Panc1 (cell line): Measurements from ENCODE around the gene KAT2B. TPM values are rescaled to one million over a fixed set of nuclear protein-coding genes. Genes with fewer than 3 reads are reported as not detected.

Source experiments
- ATAC-seq: fragments of 200-7000 bp; cut with Tn5 transposase; 2 replicates; pipeline ENCODE4 v1.9.1; 2020; ENCODE audit warnings: mild to moderate bottlenecking, moderate library complexity
- BruUV-seq: library from RNA; stranded (reverse); fragments of 400-500 nt; replicated peaks from 2 replicates; lab custom pipeline; 2021; lab: Mats Ljungman, UMichigan
- CTCF ChIA-PET: fragments of 300-600 bp; sonication (Branson Sonifier 250); formaldehyde crosslinking; loops from one replicate; lab custom pipeline; 2022; ENCODE audit warnings: antibody characterized with exemption; lab: Charles Lee
- POLR2A ChIA-PET: fragments of 300-600 bp; sonication (Branson Sonifier 250); formaldehyde crosslinking; loops from one replicate; lab custom pipeline; 2022; ENCODE audit warnings: antibody characterized with exemption; lab: Charles Lee
- DNase-seq: peaks from one replicate; pipeline ENCODE4 v3.0.0-alpha.2; 2010; ENCODE audit warnings: low read depth, low spot score
- H3K27ac ChIP-seq: 2 replicates; pipeline ENCODE4 v1.5.1; 2011; ENCODE audit warnings: mild to moderate bottlenecking, low read length, inconsistent platforms
- H3K27me3 ChIP-seq: fragments of 200-500 bp; sonication (Bioruptor generic); 2 replicates; pipeline ENCODE4 v1.6.0; 2014; ENCODE audit warnings: low read length, inconsistent platforms; ENCODE audit not compliant: control insufficient read depth, insufficient read depth
- H3K36me3 ChIP-seq: fragments of 200-500 bp; sonication (Bioruptor generic); 2 replicates; pipeline ENCODE4 v1.5.1; 2014; ENCODE audit warnings: inconsistent platforms, mild to moderate bottlenecking, low read length, moderate library complexity; ENCODE audit not compliant: control insufficient read depth, insufficient read depth
- H3K4me1 ChIP-seq: 2 replicates; pipeline ENCODE4 v1.5.1; 2011; ENCODE audit warnings: inconsistent platforms, mild to moderate bottlenecking, low read length, moderate library complexity; ENCODE audit not compliant: control insufficient read depth, insufficient read depth
- H3K4me3 ChIP-seq, 2 experiments: 2 replicates each; pipeline ENCODE4 v1.5.1; 2011 to 2012; ENCODE audit warnings: low read depth in 2 of 2, low read length in 2 of 2, mild to moderate bottlenecking in 2 of 2, inconsistent platforms in 1 of 2, moderate library complexity in 1 of 2
- H3K9me3 ChIP-seq: fragments of 200-500 bp; sonication (Bioruptor generic); 2 replicates; pipeline ENCODE4 v1.5.1; 2014; ENCODE audit warnings: low read depth, mild to moderate bottlenecking, inconsistent platforms, low read length, moderate library complexity; ENCODE audit not compliant: control insufficient read depth, insufficient read depth
- POLR2AphosphoS5 ChIP-seq: IDR thresholded peaks from 2 replicates; pipeline ENCODE4 v1.6.1; 2012; ENCODE audit warnings: mild to moderate bottlenecking, low read depth, low read length, moderate library complexity
- SIN3A ChIP-seq: IDR thresholded peaks from 2 replicates; pipeline ENCODE4 v1.6.1; 2012; ENCODE audit warnings: low read depth, mild to moderate bottlenecking, low read length, moderate library complexity, borderline replicate concordance; ENCODE audit not compliant: insufficient read depth
- TCF7L2 ChIP-seq: IDR thresholded peaks from 2 replicates; pipeline ENCODE4 v1.6.1; 2011; ENCODE audit warnings: mild to moderate bottlenecking, low read depth, low read length, inconsistent platforms
- in situ Hi-C: cut with HindIII; loops from 2 replicates; pipeline ENCODE4 v1.10.0; 2016; ENCODE audit warnings: low sequenced_read_pairs, low pct_unique_long_range_greater_than_20kb
- intact Hi-C: fragments of 100-400 bp; cut with micrococcal nuclease; formaldehyde crosslinking; loops from one replicate; pipeline ENCODE4 v1.10.0; 2022; ENCODE audit not compliant: unreplicated experiment
- total RNA-seq: library from RNA; stranded (reverse); gene quantifications from one replicate; pipeline ENCODE4 v1.2.1, GENCODE V29; 2021; ENCODE audit not compliant: unreplicated experiment
- TF ChIP-seq, protein P1 (sequence below): fragments of 450-650 bp; IDR thresholded peaks from 2 replicates; pipeline ENCODE4 v1.5.1; 2017; ENCODE audit warnings: mild to moderate bottlenecking
- TF ChIP-seq, protein P2 (sequence below), 2 experiments: IDR thresholded peaks; 2 replicates each; pipeline ENCODE4 v1.6.1; 2011 to 2012; ENCODE audit warnings: low read depth in 2 of 2, control low read depth in 1 of 2, low read length in 1 of 2, mild to moderate bottlenecking in 1 of 2, moderate library complexity in 1 of 2; ENCODE audit not compliant: insufficient read depth in 1 of 2

Gene KAT2B
- total RNA-seq, 1 experiment from 2014 or later: 16.4 TPM

DNA sequence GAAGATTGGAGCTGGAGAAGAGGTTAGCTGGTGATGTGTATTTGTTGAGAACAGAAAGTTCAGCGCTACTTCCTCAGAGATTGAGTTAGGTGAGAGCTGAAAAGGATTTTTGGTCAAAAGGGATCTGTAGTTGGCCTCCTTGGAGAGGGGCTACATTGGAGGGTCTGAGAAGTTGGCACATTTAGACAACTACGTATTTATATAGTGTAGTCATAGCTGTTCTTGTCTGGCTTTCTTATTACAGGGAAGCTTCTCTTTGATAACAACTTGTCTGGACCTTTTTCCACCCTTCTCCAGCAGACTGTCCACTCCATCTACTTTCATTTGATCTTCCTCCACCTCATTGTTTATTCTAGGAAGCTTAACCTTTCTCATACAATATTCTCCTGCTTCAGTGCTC lies 43.7 kb downstream of the KAT2B start:
- in situ Hi-C loops (no loop called here), intact Hi-C loops (no loop called here)
- Histone ChIP-seq H3K9me3 (no peaks in the 10 kb centered on the region), H3K27me3 (no peaks in the 10 kb centered on the region), H3K4me1 (no peaks in the 10 kb centered on the region), H3K27ac (no peak overlapping the region), H3K4me3 (no peak overlapping the region), H3K36me3 (no peaks in the 10 kb centered on the region)
- DNase-seq: no peak
- no peak for ATAC-seq
- TF ChIP-seq, protein P1, sequence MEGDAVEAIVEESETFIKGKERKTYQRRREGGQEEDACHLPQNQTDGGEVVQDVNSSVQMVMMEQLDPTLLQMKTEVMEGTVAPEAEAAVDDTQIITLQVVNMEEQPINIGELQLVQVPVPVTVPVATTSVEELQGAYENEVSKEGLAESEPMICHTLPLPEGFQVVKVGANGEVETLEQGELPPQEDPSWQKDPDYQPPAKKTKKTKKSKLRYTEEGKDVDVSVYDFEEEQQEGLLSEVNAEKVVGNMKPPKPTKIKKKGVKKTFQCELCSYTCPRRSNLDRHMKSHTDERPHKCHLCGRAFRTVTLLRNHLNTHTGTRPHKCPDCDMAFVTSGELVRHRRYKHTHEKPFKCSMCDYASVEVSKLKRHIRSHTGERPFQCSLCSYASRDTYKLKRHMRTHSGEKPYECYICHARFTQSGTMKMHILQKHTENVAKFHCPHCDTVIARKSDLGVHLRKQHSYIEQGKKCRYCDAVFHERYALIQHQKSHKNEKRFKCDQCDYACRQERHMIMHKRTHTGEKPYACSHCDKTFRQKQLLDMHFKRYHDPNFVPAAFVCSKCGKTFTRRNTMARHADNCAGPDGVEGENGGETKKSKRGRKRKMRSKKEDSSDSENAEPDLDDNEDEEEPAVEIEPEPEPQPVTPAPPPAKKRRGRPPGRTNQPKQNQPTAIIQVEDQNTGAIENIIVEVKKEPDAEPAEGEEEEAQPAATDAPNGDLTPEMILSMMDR: no peak
- TF ChIP-seq TCF7L2 (no peak), SIN3A (no peak)
- TF ChIP-seq, protein P2, sequence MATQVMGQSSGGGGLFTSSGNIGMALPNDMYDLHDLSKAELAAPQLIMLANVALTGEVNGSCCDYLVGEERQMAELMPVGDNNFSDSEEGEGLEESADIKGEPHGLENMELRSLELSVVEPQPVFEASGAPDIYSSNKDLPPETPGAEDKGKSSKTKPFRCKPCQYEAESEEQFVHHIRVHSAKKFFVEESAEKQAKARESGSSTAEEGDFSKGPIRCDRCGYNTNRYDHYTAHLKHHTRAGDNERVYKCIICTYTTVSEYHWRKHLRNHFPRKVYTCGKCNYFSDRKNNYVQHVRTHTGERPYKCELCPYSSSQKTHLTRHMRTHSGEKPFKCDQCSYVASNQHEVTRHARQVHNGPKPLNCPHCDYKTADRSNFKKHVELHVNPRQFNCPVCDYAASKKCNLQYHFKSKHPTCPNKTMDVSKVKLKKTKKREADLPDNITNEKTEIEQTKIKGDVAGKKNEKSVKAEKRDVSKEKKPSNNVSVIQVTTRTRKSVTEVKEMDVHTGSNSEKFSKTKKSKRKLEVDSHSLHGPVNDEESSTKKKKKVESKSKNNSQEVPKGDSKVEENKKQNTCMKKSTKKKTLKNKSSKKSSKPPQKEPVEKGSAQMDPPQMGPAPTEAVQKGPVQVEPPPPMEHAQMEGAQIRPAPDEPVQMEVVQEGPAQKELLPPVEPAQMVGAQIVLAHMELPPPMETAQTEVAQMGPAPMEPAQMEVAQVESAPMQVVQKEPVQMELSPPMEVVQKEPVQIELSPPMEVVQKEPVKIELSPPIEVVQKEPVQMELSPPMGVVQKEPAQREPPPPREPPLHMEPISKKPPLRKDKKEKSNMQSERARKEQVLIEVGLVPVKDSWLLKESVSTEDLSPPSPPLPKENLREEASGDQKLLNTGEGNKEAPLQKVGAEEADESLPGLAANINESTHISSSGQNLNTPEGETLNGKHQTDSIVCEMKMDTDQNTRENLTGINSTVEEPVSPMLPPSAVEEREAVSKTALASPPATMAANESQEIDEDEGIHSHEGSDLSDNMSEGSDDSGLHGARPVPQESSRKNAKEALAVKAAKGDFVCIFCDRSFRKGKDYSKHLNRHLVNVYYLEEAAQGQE (IDR thresholded peaks at IDR 0.05; ENCODE audit: insufficient read depth in 1 of 2, low read depth in 2 of 2, low read length in 1 of 2): no peak
- ChIA-PET POLR2A (no interaction called here), CTCF (no interaction called here)
- BruUV-seq: no TSS peak

DNA sequence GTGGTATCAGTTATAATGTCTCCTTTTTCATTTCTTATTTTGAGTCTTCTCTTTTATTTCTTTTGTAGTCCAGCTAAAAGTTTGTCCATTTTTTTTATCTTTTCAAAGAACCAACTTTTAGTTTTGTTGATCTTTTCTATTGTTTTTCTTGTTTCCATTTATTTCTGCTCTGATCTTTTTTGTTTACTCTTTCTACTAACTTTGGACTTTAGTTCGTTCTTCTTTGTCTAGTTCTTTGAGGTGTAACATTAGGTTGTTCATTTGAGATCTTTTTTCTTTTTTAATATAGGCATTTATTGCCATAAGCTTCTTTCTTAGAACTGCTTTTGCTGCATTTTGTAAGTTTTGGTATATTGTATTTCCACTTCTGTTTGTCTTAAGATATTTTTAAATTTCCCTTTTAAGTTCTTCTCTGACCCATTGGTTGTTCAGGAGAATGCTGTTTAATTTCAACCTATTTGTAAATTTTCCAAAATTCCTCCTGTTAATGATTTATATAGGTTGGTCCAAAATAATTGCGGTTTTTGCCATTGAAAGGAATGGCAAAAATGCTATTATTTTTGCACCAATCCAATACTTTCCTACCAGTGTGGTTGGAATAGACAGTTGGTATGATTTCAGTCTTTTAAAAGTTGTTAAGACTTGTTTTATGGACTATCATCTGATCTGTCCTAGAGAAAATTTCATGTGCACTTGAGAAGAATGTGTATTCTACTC lies 51.2 kb downstream of the KAT2B start:
- no TSS peak for BruUV-seq
- DNase-seq: no peak
- Histone ChIP-seq H3K27ac (no peak overlapping the region), H3K4me3 (no peak overlapping the region), H3K9me3 (no peaks in the 10 kb centered on the region), H3K36me3 (no peaks in the 10 kb centered on the region), H3K4me1 (no peaks in the 10 kb centered on the region), H3K27me3 (no peaks in the 10 kb centered on the region)
- ChIA-PET POLR2A (no interaction called here), CTCF (no interaction called here)
- intact Hi-C loops (no loop called here), in situ Hi-C loops (no loop called here)
- TF ChIP-seq, protein P1: no peak
- TF ChIP-seq, protein P2 (IDR thresholded peaks at IDR 0.05; ENCODE audit: insufficient read depth in 1 of 2, low read depth in 2 of 2, low read length in 1 of 2): no peak
- TF ChIP-seq SIN3A (no peak), POLR2AphosphoS5 (no peak), TCF7L2 (no peak)
- no peak for ATAC-seq
